ENCODE results near the gene FAM240B.

The FAM240B gene

DNA sequence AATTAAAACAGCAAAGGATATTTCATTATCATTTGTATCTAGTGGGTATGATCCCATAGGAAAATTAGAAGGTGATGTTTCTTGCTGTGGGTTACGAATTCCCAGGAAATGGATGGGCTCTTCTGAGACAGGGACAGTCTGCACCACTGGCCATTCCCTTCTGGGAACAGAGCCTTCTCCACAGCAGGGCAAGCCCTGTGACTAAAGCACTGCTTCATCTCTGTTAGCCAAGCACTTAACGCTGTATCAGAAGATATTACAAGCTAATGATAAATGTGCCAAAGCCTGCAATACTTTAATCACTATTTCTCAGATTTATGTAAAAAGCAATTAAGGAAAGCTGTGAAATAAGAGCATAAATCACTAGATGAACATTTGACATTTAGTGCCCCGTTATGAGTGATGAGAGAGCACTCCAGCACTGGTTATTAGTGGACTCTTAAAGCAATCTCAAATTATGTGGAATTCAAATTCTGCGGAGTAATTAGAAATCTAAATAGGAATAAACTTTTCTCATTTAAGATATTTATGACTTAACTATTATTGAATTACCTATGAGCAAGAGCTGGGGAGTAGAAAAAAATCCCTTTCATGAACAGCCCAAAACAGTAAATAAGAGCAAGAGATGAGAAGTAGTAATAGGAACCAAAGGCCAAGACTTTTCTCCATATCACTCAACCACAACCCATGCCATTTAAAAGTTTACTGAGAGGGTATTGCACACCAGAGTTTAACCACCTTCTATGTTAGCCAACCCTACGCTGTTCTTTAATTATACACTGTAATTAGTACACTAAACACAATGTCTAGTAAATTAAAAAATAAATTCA, 49.2 kb downstream of the FAM240B start:
- DNase-seq (ENCODE audit: low read depth in 2 of 2), result no peak

DNA sequence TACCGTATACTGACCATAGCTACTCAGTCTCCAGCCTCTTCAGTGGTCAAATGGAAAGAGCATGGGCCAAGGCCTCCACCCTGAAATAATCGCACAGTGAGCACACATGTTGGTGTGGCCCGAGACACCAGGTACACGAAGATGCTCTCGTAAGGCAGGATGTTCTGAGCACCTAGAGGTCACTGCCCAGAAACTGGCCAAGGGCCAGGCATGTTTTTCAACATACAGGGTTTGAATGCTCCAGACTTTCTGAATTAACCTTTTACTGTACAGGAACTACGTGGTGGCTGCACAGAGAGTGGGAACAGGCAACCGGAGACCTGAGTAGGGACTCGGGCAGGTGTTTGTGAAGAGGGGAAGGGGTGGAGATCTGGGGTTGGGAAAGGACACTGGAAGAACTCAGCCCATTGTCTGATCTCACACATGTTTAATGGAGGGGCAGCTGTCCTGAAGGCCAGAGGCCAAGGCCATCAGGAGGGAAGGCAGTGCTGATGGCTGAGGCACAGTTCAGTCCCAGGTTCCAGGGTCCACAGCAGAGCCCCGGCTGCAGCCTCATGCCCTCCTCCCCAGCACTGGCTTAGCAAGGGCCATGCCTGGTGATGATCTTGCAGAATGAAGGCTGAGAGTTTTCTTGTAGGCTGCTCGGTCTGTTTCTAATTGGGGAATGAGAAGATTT, 51.0 kb downstream of the FAM240B start:
- no peak for DNase-seq (ENCODE audit: low read depth in 2 of 2)

DNA sequence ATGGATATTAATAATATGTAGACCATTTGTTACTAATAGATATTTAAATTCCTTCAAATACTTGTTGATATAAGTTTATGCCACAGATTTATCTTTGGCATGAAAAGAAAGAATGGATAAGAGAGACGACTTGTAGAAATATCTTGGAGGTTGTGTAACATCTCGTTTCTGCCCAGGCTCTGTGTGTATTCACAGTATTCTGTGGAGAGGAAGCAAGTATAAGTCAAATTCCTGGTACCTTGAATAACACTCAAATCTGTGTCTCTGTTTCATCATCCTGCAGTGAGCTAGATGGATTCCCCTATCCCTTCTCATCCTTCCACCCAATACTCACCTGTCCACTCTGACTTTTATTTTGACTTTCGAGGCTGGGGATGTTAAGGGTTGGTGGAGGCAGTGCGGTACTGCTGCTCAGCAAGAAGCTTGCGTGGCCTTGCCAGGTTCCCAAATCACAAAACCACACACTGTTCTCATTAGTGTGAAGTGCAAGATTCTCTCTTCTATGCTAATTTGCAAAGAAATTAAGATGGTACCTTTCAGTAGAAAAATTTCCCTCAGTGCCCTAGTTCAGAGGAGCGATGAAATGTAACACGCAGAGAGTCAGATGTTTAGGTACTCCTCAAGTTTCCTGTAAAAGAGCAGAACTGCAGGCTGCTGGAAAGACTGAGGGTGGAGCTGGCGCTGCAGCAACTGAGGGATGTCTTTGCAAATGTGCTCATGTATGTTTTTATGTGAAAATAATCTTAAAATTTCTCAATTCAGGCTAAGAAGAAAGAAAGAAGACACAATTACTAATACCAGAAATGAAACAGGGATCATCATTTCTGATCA, 57.0 kb downstream of the FAM240B start:
- no peak for DNase-seq (ENCODE audit: low read depth in 2 of 2)

DNA sequence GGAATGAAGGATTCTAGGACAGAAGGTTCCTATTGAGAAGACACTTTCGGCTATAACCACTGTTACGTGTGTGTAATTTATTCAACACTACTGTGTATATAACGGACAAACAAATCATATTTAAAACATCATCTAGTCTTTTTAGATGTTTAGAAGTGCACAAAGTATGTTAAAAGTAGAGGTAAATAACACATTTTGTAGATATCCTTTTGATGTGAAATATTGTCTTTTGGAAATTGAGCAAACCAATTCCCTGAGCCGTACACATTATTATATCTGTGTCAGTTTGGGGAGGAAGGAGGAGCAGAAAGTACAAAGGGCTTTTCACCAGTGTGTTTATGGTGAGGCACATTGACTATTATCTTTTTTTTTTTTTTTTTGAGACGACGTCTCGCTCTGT, 60.4 kb downstream of the FAM240B start:
- DNase-seq (ENCODE audit: low read depth in 2 of 2), result no peak

DNA sequence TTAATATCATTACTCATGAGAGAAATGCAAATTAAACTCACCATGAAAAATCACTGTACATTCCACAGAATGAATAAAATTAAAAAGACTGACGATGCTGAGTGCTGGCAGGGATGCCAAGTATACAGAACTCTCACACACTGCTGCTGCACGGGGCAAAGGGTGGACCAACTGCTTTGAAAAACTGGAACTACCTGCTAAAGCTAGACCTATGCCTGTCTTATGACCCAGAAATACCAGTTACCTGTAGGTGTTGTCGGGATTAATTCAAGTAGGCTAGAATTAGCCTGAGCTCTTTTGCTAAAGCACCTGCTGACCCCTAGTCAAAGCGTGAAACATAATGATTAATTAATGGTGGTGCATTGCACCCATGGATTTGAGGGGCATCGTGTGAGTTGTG, 63.0 kb downstream of the FAM240B start:
- DNase-seq (ENCODE audit: low read depth in 2 of 2), result no peak

DNA sequence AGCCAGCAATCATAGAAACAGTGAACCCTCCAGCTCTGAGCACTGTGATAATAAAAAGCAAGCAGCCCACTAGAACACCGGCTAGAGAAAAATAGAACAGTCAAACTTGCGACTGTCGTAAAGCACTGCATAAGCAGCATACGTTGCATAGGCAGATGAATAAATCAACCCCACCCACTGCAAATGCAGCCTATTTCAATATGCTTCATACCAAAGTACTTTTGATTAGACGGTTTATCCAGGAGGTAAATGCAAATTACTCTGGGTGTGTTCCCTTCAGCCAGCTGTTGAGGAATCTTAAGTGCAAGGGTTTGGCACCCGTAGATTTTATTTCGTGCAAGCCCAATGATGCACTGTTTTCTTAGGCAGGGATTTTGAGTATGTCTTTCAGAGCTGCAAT, 67.4 kb downstream of the FAM240B start:
- no peak for DNase-seq (ENCODE audit: low read depth in 2 of 2)

DNA sequence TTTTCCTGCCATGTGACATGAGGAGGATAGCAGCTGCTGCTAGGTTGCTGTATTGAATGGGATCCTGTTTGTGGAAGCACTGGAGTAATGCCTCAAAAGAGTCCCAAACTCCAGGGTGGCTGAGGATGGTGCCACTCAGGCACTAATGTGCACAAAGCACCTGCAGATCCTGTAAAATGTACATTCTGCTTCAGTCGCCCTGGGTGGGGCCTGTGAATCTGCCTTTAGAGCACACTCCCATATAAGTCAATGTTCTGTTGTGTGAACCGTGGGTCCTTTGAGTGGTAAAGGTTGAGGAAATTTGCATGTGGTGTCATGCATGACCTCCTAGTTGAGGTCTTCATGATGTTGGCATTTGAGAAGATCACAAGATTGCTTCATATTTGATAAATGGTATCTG, 67.9 kb downstream of the FAM240B start:
- no peak for DNase-seq (ENCODE audit: low read depth in 2 of 2)

DNA sequence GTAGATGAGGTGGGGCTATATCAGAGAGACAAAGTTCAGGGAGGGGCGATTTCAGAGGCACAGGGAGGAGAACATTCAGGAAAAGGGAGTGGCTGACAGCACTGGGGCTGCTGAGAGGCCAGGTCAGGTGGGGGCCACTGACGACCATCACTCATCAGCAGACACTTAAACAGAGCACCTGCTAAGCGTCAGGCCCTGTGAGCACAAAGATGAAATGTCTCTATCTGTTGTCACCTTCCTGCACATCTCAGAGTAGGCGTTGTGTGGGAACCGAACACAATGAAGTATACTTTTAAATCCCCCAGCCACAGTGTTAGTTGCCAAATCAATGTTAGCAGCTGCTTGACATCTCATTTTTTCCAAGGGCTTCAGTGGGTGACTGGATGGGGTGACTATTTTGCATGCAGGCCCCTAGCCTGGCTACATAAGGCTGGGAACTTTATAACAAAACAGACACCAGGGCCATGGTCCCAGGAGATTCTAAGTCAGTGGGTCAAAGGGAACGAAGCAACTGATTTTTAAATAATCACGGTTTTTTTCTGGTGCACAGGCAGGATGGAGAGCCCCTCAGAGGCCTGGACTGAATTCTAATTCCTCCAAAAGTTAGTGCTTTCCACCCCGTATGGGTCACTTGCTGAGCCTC, 68.4 kb downstream of the FAM240B start:
- DNase-seq (ENCODE audit: low read depth in 2 of 2), result no peak

DNA sequence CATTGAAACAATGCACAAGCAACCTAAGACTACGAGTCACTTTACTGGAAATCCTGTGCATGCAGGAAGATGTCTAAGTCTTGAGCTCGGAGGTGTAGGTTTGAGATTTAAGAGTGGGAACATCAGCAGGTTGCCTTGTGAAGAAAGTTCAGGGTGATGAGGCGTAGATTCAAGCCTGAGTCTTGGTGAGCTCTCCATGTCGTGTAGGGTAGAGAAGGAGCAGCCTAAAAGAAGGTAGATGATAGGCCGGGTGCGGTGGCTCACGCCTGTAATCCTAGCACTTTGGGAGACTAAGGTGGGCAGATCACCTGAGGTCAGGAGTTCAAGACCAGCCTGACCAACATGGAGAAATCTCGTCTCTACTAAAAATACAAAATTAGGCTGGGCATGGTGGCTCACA, 69.4 kb downstream of the FAM240B start:
- DNase-seq (ENCODE audit: low read depth in 2 of 2), result no peak

DNA sequence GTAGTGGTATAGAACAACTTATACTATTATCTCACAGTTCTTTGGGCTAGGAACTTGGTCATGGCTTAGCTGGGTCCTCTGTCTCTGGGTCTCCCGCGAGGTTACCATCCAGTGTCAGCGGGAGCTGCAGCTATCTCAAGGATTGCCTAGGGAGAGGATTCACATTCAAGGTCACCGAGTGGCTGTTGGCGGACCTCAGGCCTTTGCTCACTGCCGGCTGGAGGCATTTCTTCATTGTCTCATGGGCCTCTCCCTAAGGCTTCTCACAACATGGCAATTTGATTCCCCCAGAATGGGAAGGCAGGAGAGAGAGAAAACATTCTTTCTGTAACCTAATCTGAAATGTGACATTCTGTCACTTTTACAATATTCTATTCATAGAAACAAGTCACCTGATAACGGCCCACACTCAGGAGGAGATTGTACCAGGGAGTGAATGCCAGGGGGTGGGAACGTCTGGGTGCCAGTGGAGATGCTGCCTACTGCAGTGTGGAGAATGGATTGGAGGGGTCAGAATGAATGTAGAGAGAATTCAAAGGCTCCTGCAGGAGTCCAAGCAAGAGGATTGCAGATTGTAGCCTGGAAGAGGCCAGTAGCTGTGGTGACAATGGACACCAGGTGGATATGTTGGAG, 70.1 kb downstream of the FAM240B start:
- no peak for DNase-seq (ENCODE audit: low read depth in 2 of 2)

DNA sequence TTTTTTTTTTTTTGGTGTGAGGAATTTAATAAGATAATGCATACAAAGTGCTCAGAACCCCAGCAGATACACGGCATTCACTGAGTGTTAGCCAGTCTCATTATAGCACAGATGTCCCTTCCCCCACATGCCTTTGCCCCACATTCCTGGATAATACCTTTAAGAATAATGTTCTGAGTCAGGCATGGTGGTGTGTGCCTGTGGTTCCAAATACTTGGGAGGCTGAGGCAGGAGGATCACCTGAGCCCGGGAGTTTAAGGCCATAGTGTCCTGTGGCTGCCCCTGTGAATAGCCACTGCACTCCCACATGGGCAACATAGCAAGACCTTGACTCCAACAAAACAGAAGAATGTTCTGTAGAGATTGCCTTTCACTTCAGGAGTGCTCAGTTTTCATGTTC, 75.3 kb downstream of the FAM240B start:
- no peak for DNase-seq (ENCODE audit: low read depth in 2 of 2)

All from fibroblast of skin of left biceps (primary cell).